KOPT-K1 (cell line): ENCODE results near the gene RTL1.

ENCODE experiments used
- H3K27ac ChIP-seq: fragments of 200-600 bp; sonication (generic); 2 replicates; pipeline ENCODE4 v1.5.1; 2016; ENCODE audit warnings: antibody characterized with exemption, mild to moderate bottlenecking, low read depth, low read length; ENCODE audit not compliant: poor library complexity, severe bottlenecking
- H3K36me3 ChIP-seq: fragments of 200-600 bp; sonication (generic); 2 replicates; pipeline ENCODE4 v1.5.1; 2017; ENCODE audit warnings: antibody characterized with exemption, mild to moderate bottlenecking, low read length, moderate library complexity; ENCODE audit not compliant: insufficient read depth
- H3K9me3 ChIP-seq: fragments of 200-600 bp; sonication (generic); 2 replicates; pipeline ENCODE4 v1.5.1; 2017; ENCODE audit warnings: antibody characterized with exemption, low read length, mild to moderate bottlenecking; ENCODE audit not compliant: insufficient read depth, poor library complexity, severe bottlenecking

Gene RTL1

GRCh38 chr14:100832311-100832960 is 71.1 kb downstream of the RTL1 start:
- H3K36me3 ChIP-seq: no peaks in the 10 kb centered on the region
- peaks cover 15% of the 10 kb centered on the region for H3K9me3 ChIP-seq
- H3K27ac ChIP-seq: no peak overlapping the region

- H3K36me3 ChIP-seq: no peaks in the 10 kb centered on the region
- H3K9me3 ChIP-seq: peaks cover 33% of the 10 kb centered on the region
- H3K27ac ChIP-seq: no peak overlapping the region
Observed at GRCh38 chr14:100830681-100831080, 72.8 kb downstream of the RTL1 start.
